HTR-8/SVneo (cell line): ENCODE data around the gene KLF1.
A peak's percentile ranks its signal among the peaks of the same experiment; 100 is the strongest.
"Not testable (repeated sequence)": the region's sequence is repeated elsewhere in the genome, so short reads cannot be mapped to it uniquely, and the experiment has no call there.

Source experiments
- DNase-seq: peaks from one replicate; pipeline ENCODE4 v3.0.0; 2011; ENCODE audit warnings: low spot score, mixed read lengths; ENCODE audit not compliant: insufficient read length
- FAIRE-seq: peaks from 2 replicates; lab custom pipeline; 2011; peaks lifted over from hg19 to GRCh38; lab: Jason Lieb, UNC

Gene KLF1

DNA sequence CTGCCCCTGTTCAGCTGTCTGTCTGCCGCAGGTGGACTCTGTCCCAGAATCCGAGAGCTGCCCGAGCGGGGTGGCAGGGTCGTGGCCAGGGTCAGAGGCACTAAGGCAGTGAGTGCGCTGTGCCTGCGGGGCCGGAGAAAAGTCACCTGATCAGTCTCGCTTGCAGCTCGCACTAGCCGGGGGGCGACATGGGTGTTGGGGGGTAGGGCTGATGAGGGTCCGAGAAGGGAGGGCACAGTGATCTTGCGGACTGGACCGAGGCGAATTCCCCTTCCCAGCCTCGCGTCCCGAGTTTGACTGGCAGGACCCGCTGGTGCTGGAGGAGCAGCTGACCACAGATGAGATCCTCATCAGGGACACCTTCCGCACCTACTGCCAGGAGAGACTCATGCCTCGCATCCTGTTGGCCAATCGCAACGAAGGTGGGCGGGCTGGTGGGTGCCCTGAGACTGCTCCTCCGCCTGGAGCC lies 4.6 kb upstream of the KLF1 start:
- DNase-seq (no peak), FAIRE-seq (no peak)

- DNase-seq (peak; percentile 99), FAIRE-seq (peak; percentile 84)
These were observed 4.0 kb upstream of the KLF1 start, which contains the start of gene GCDH for GRCh38 chr19:12890787-12891552. GCDH (plus strand) TSS chr19:12891160; CDS start chr19:12891305, 145 bp downstream.

GRCh38 chr19:12890299-12890786 lies 3.3 kb upstream of the KLF1 start:
- not testable (repeated sequence) for FAIRE-seq, DNase-seq

- DNase-seq (no peak), FAIRE-seq (no peak)
These were observed 1.1 kb upstream of the KLF1 start for GRCh38 chr19:12888006-12888603.

GRCh38 chr19:12886651-12886968 lies 391 bp downstream of the KLF1 start:
- FAIRE-seq (no peak), DNase-seq (no peak)

DNA sequence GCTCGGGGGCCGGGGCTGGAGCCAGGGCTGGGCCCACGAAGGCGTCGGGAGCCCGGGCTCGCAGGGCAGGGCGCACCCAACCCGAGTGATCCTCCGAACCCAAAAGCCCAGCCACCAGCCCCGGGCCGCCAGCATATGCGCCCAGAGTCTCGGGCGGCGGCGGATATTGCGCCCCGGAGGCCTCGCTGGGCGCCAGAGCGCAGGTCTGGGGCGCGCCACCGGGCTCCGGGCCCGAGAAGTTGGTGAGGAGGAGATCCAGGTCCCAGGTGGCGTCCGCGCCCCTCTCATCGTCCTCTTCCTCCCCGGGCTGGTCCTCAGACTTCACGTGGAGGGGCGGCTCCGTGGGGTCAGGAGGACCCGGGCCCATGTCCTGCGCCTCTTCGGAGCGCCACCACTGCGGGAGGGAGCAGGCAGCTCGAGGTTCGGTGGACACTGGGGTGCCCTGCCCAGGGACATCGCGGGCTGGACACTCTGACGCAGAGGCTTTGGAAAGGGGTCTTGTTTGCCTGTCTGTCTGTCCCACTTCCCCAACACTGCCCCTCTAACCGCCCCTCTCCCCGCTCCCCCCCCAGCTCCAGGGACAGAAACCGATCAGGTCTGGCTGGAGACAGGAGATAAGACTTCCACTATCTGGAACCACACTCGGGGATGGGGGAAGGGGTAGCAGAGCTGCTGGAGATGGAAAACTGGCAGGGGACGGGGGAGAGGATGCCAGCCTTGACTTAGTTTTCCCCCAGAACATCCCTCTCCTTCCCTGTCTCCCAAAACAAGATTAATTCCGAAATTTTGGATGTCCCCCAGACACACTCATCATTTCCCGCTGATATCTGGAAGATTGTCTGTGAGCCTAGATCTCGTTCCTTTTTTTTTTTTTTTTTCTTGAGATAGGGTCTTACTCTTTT lies 1.0 kb downstream of the KLF1 start:
- FAIRE-seq (no peak), DNase-seq (no peak)

DNA sequence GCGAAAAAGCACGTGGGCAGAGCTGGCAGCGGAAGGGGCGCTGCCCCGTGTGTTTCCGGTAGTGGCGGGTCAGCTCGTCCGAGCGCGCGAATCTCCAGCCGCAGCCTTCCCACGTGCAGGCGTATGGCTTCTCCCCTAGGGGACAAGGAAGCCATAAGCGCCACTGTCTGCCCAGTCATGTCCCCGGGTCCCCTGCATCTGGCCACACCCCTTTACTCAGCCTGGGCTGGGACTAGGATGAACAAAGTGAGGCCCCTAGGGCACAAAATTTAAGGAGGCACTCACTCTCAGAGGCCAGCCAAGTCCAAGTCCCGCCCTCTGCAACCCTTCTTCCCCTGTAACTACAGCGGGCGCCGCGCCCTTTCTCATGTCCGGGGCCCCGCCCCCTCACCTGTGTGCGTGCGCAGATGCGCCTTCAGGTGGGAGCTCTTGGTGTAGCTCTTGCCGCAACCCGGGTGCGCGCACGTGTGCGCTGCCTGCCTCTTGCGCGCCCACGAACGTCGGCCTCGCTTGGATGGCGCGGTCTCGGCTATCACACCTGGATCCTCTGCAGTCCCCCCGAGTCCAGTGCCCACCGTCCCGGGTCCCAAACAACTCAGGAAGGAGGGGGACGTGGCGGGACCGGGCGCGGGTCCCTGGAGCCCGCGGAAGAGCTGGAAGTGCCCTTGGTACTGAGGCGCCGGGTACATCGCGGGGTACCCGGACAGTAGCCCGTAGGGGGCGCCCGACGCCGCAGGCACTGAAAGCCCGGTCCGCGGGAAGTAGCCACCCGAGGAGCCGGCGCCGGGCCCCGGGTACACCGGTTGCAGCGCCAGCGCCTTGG lies 1.9 kb downstream of the KLF1 start:
- no peak for DNase-seq
- no peak for FAIRE-seq

DNA sequence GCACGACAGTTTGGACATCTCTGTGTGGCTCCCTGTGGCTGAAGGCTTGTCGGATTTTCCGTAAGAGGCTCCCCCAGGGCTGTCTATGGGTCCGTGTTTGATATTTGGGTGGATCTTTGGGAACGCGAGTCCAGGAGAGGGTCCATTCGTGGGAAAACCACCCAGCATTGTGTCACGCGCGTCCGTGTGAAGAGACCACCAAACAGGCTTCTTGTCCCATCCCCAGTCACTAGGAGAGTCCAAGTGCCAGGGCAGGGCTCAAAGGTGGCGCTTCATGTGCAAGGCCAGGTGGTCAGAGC lies 2.4 kb downstream of the KLF1 start:
- no peak for FAIRE-seq
- DNase-seq, result no peak

DNA sequence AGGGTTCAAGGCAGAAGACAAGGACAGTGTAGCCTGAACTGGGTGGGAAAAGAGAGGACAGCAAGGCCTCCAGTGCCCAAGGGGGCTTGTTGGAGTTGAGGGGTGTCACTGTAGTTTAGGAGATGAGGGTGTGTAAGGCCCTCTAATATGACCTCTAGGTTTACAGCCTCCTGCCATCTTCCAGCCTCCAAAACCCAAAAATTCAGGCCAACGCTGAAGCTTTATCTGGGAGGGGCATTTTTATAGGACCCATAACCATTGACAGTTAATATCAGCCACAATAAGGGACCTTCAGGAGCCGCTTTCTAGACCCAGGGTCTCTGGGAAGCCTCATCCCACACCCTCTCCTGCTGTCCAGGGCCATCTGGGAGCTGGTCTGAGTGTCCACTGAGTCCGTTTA lies 2.8 kb downstream of the KLF1 start:
- no peak for FAIRE-seq

DNA sequence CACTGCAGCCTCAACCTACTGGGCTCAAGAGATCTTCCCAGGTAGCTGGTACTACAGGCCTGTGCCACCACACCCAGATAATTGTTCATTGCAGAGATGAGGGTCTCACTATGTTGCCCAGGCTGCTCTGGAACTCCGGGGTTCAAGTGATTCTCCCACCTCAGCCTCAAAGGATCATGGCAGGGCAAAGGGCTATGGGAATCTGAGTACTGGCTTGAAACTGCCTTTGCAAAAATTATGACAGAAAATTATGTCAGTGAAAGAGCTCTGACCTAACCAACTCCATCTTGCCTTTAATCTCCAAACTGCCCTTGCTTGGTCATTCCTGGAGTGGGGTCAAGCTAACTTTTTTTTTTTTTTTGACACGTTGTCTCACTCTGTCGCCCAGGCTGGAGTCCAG lies 4.4 kb downstream of the KLF1 start:
- DNase-seq (no peak), FAIRE-seq (no peak)

More for the DNA sequence above, 2.8 kb downstream of the KLF1 start:
- no peak for DNase-seq

DNA sequence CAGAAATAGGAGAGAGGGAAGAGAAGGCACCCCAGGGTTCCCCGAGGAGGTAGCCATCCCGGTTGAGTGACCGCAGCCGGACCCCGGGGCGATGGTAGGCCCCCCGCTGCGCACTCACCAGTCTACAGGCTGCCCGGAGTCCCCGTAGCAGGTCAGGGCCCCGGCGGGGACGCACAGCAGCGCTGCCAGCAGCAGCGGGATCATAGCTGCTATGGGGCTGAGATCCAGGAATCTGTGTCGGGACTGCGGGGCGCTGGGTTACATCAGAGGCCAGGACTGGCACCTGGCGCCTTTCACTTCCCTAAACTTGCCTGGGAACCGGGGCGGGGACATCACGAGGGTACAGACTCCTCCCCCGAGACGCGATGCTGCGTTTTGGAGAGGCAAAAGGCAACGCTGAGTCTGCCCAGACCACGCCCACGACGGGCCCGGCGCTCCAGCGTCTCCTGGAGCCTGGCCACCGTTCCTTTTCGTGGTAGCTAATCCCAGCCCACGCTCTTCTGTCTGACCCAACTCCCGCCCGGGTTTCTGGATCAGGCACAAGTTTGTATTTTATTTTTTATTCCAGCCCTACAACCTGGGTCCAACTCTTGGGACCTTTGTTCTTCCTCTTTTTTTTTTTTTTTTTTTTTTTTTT lies 5.7 kb downstream of the KLF1 start, which contains the start of gene DNASE2:
Gene DNASE2 (minus strand): TSS at position 278 of the 637 bp plus-strand sequence. CDS start 74 bp downstream, at position 204.
- FAIRE-seq (peak; percentile 36), DNase-seq (peak; percentile 97)

DNA sequence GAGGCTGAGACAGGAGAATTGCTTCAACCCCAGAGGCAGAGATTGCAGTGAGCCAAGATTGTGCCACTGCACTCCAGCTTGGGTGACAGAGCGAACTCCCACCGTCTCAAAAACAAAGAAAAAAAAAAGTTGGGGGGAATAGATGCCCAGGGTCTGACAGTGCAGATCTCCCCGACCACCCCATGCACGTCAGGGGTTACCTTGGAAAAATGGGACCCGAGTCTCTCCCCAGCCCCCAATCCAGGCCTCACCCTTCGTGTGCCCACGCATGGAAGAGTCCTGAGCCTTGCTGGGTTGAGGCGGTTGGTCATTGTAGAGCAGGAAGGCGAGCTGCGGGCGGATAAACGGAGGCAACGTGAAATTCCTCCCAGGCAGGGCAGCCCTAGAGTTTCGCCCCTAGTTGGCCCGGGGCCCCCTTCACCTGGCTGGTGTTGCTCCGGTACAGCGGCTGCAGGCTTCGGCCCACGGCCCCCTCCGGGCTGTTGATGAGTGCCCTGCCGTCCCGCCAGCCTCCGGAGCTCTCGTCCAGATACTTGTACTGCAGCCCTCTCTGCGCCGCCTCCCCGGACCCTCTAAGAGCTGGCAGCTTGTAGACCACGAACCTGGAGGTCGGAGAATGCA lies 6.3 kb downstream of the KLF1 start:
- DNase-seq, result no peak
- FAIRE-seq, result no peak

DNA sequence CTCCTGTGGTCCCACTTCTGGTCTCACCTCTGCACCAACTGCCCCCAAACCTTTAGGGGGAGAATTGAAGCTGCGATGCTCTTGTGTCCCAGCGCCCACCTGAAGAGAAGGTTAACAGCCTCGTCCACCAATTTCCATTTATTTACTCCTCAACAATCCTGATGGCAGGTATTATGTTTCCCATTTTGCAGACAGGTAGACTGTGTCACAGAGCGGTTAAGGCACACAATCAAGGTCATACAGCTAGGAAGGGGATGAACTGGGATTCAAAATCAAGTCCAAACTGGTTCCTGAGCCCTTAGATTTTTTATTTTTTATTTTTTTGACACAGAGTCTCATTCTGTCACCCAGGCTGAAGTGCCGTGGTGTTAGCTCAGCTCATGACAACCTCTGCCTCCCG lies 11.9 kb downstream of the KLF1 start:
- DNase-seq (no peak), FAIRE-seq (no peak)

GRCh38 chr19:12873891-12874745 lies 12.9 kb downstream of the KLF1 start:
- FAIRE-seq (no peak), DNase-seq (no peak)

GRCh38 chr19:12872941-12873890 lies 13.8 kb downstream of the KLF1 start:
- FAIRE-seq (no peak), DNase-seq (no peak)

DNA sequence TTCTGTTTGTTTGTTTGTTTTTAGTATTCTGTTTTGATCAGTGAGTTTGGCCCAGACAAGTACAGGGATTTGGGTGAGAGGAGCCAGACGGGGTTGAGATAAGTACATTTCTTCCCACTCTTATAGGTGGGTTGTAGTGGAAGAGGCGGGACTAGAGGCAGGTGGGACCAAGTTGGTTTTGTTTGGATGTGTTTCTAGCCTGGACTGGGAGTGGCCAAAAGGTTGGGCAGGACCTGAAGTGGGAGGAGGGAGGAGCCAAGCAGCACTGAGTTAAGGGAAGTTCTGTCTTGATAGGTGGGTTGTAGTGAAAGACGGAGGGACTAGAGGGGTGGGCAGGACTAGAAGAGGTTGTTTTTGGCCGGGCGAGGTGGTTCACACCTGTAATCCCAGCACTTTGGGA lies 14.7 kb downstream of the KLF1 start:
- DNase-seq, result no peak

DNA sequence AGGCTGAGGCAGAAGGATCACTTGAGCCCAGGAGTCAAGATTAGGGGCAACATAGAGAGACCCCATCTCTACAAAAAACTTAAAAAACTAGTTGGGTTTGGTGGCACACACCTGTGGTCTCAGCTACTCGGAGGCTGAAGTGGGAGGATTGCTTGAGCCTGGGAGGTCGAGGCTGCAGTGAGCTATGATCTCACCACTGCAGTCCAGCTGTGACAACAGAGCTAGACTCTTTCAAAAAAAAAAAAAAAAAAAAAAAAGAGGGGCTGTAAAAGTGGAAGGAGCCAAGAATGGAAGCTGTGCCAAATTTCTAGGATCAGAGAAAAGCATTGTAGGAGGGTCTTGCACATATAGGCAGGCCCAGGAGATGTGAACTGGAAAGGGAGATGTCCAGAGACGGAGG lies 15.3 kb downstream of the KLF1 start:
- no peak for FAIRE-seq

More for the DNA sequence above, 14.7 kb downstream of the KLF1 start:
- FAIRE-seq, result no peak

More for the DNA sequence above, 15.3 kb downstream of the KLF1 start:
- no peak for DNase-seq
